ENCODE data around the gene PARP12. TPM values are rescaled to one million over a fixed set of nuclear protein-coding genes. Genes with fewer than 3 reads are reported as not detected.

Gene PARP12
- total and polyA plus RNA-seq, 2 of the 13 experiments (the other 11 are each of a cell fraction or from before 2014, with no cell fraction given) = 15.5 to 35.2 TPM

DNA sequence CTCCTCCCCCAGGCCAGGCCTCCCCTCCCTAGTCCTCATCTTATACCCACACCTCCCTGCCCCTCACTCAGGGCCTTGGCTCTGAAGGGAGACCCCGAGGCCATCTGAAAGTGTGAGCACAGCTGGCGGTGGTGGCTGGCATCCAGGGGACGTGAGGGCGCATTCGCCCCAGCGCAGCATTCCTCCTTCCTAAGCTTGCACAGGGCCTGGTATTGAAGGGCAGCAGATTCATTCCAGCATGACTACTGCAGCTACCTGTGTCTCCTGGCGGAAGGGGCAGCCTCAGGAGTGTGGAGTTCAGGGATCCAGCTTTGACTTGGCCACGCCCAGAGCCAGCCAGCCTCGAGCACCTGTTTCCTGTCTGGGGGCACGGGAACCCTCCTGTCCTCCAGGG, 72.6 kb downstream of the PARP12 start (continued):
- TF ChIP-seq, protein P1, sequence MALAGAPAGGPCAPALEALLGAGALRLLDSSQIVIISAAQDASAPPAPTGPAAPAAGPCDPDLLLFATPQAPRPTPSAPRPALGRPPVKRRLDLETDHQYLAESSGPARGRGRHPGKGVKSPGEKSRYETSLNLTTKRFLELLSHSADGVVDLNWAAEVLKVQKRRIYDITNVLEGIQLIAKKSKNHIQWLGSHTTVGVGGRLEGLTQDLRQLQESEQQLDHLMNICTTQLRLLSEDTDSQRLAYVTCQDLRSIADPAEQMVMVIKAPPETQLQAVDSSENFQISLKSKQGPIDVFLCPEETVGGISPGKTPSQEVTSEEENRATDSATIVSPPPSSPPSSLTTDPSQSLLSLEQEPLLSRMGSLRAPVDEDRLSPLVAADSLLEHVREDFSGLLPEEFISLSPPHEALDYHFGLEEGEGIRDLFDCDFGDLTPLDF (CRISPR knock-in tag; IDR thresholded peaks at IDR 0.05) = no peak
- no peak for TF ChIP-seq ZMYM2 (CRISPR knock-in tag; IDR thresholded peaks at IDR 0.05)
- TF ChIP-seq PLRG1 (conservative IDR thresholded peaks at IDR 0.05) = no peak
- TF ChIP-seq, protein P2, sequence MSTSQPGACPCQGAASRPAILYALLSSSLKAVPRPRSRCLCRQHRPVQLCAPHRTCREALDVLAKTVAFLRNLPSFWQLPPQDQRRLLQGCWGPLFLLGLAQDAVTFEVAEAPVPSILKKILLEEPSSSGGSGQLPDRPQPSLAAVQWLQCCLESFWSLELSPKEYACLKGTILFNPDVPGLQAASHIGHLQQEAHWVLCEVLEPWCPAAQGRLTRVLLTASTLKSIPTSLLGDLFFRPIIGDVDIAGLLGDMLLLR (CRISPR knock-in tag; IDR thresholded peaks at IDR 0.05) = no peak

DNA sequence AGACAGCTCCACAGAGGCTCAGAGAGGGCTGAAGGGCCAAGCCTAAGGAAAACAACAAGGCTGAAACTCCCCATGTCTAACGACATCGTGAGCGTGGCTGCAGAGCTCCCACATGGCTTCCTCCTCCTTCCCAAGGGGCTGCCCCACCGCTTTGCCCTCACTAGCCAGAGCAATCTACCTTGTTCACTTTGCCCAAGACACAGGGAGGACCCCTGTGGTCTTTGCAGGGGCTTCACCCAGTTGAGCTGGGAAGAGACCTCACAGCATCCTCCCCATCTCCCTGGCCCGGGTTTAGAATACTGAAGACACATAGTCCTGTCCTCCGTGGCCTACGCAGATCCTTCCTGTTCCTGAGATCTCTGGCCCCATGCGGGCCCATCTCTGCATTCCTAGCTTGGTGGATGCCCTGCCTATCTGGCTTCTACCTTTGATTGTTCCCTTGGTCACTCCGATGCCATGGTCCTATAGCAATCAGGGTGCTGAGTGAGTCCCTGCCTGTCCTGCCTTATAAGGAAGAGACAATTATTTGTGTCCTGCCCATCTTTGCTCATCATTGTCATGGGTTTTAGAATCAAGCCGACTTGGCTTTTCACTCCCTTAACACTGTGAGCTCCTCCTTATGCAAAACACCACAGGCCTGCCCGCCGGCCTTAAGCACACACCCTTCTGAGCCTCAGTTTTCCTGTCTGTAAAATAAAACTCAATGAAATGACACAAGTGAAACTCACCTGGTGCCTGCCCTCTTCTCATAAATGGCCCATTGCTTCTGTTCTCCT, 73.2 kb downstream of the PARP12 start:
- no peak overlapping the region for H3K9ac ChIP-seq (ENCODE audit: insufficient read depth, low read depth, low read length)
- ATAC-seq (no peak), DNase-seq (ENCODE audit: low spot score) (no peak), FAIRE-seq (no peak)
- in situ Hi-C loops (cut with HindIII; ENCODE audit: extremely low pct_ligation_motif_present, low pct_unique_long_range_greater_than_20kb) (no loop called here), intact Hi-C loops (cut with micrococcal nuclease; ENCODE audit: unreplicated experiment) (no loop called here)
- no peaks in the 10 kb centered on the region for H4K20me1 ChIP-seq (ENCODE audit: insufficient read depth, low read length)
- no peak overlapping the region for H3K27ac ChIP-seq (ENCODE audit: extremely low read length, insufficient read depth, low read length)
- peaks cover 34% of the 10 kb centered on the region for H3K4me1 ChIP-seq (ENCODE audit: insufficient read depth, low read length)
- no peak overlapping the region for H3K4me3 ChIP-seq (replicated peaks in 1 of 3; ENCODE audit: insufficient read depth in 1 of 3, low read depth in 2 of 3, low read length in 3 of 3)
- ChIA-PET POLR2A (no interaction called here), CTCF (ENCODE audit: low intra/inter-chr PET ratio, low total read pairs) (no interaction called here)
- H3K79me2 ChIP-seq (ENCODE audit: insufficient read depth, low read length) = no peaks in the 10 kb centered on the region
- no peaks in the 10 kb centered on the region for H3K36me3 ChIP-seq (replicated peaks in 1 of 2; ENCODE audit: control insufficient read depth in 1 of 2, insufficient read depth in 2 of 2, low read length in 2 of 2)
- H3K9me3 ChIP-seq (ENCODE audit: low read length) = no peaks in the 10 kb centered on the region
- 59% methylated on average over 10 of the region's 12 CpGs for WGBS (ENCODE audit: low lambda C conversion rate)
- TF ChIP-seq TEAD2 (CRISPR knock-in tag; IDR thresholded peaks at IDR 0.05) = no peak
- TF ChIP-seq, protein P3, sequence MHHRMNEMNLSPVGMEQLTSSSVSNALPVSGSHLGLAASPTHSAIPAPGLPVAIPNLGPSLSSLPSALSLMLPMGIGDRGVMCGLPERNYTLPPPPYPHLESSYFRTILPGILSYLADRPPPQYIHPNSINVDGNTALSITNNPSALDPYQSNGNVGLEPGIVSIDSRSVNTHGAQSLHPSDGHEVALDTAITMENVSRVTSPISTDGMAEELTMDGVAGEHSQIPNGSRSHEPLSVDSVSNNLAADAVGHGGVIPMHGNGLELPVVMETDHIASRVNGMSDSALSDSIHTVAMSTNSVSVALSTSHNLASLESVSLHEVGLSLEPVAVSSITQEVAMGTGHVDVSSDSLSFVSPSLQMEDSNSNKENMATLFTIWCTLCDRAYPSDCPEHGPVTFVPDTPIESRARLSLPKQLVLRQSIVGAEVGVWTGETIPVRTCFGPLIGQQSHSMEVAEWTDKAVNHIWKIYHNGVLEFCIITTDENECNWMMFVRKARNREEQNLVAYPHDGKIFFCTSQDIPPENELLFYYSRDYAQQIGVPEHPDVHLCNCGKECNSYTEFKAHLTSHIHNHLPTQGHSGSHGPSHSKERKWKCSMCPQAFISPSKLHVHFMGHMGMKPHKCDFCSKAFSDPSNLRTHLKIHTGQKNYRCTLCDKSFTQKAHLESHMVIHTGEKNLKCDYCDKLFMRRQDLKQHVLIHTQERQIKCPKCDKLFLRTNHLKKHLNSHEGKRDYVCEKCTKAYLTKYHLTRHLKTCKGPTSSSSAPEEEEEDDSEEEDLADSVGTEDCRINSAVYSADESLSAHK (CRISPR knock-in tag; IDR thresholded peaks at IDR 0.05; ENCODE audit: borderline replicate concordance) = no peak
- TF ChIP-seq, protein P4, sequence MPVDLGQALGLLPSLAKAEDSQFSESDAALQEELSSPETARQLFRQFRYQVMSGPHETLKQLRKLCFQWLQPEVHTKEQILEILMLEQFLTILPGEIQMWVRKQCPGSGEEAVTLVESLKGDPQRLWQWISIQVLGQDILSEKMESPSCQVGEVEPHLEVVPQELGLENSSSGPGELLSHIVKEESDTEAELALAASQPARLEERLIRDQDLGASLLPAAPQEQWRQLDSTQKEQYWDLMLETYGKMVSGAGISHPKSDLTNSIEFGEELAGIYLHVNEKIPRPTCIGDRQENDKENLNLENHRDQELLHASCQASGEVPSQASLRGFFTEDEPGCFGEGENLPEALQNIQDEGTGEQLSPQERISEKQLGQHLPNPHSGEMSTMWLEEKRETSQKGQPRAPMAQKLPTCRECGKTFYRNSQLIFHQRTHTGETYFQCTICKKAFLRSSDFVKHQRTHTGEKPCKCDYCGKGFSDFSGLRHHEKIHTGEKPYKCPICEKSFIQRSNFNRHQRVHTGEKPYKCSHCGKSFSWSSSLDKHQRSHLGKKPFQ (CRISPR knock-in tag; IDR thresholded peaks at IDR 0.05; ENCODE audit: insufficient replicate concordance) = no peak
- no peak for TF ChIP-seq ZNF3 (CRISPR knock-in tag; IDR thresholded peaks at IDR 0.05)
- TF ChIP-seq ZNF383 (CRISPR knock-in tag; IDR thresholded peaks at IDR 0.05; ENCODE audit: borderline replicate concordance) = no peak
- no peak for TF ChIP-seq JUN (CRISPR knock-in tag; IDR thresholded peaks at IDR 0.05)
- no peak for TF ChIP-seq SP1 (IDR thresholded peaks at IDR 0.05)
- TF ChIP-seq SP1 (CRISPR knock-in tag; IDR thresholded peaks at IDR 0.05) = no peak
- no peak for TF ChIP-seq DR1 (CRISPR knock-in tag; IDR thresholded peaks at IDR 0.05)
- TF ChIP-seq ATF1 (CRISPR knock-in tag; IDR thresholded peaks at IDR 0.05) = no peak
- no peak overlapping the region for H3K4me2 ChIP-seq (ENCODE audit: low read depth, low read length)
- peaks cover 3 to 27% of the 10 kb centered on the region in 2 experiments for H3K27me3 ChIP-seq (ENCODE audit: control insufficient read depth in 1 of 2, insufficient read depth in 2 of 2, low read length in 2 of 2)
- no TSS peak for BruUV-seq (replicated peaks)
- no peak overlapping the region for H2AFZ ChIP-seq (ENCODE audit: low read length)
